ENCODE results near the gene PRR7.

PRR7 gene

GRCh38 chr5:177486256-177486655 lies 39.6 kb downstream of the PRR7 start:
- TF ChIP-seq CTCF (IDR thresholded peaks at IDR 0.05; ENCODE audit: extremely low read depth, insufficient read depth, missing control alignments): no peak
- no peak for DNase-seq (ENCODE audit: low spot score)
- in situ Hi-C loops (cut with MboI; ENCODE audit: low pct_unique_long_range_greater_than_20kb, low sequenced_read_pairs, unreplicated experiment): no loop called here

- DNase-seq (ENCODE audit: low spot score): no peak
- TF ChIP-seq CTCF (IDR thresholded peaks at IDR 0.05; ENCODE audit: extremely low read depth, insufficient read depth, missing control alignments): no peak
- in situ Hi-C loops (cut with MboI; ENCODE audit: low pct_unique_long_range_greater_than_20kb, low sequenced_read_pairs, unreplicated experiment): no loop called here
Observed at GRCh38 chr5:177487144-177487543, 40.5 kb downstream of the PRR7 start.

- in situ Hi-C loops (cut with MboI; ENCODE audit: low pct_unique_long_range_greater_than_20kb, low sequenced_read_pairs, unreplicated experiment): no loop called here
- no peak for DNase-seq (ENCODE audit: low spot score)
- no peak for TF ChIP-seq CTCF (IDR thresholded peaks at IDR 0.05; ENCODE audit: extremely low read depth, insufficient read depth, missing control alignments)
Observed at GRCh38 chr5:177487975-177488374, 41.4 kb downstream of the PRR7 start.

GRCh38 chr5:177489119-177489716 lies 42.6 kb downstream of the PRR7 start:
- DNase-seq (ENCODE audit: low spot score): no peak
- TF ChIP-seq CTCF (IDR thresholded peaks at IDR 0.05; ENCODE audit: extremely low read depth, insufficient read depth, missing control alignments): peak; percentile 11
- in situ Hi-C loops (cut with MboI; ENCODE audit: low pct_unique_long_range_greater_than_20kb, low sequenced_read_pairs, unreplicated experiment): no loop called here

GRCh38 chr5:177490311-177490991 lies 43.8 kb downstream of the PRR7 start:
- TF ChIP-seq CTCF (IDR thresholded peaks at IDR 0.05; ENCODE audit: extremely low read depth, insufficient read depth, missing control alignments): no peak
- peak; percentile 35 for DNase-seq (ENCODE audit: low spot score)
- in situ Hi-C loops (cut with MboI; ENCODE audit: low pct_unique_long_range_greater_than_20kb, low sequenced_read_pairs, unreplicated experiment): no loop called here

- in situ Hi-C loops (cut with MboI; ENCODE audit: low pct_unique_long_range_greater_than_20kb, low sequenced_read_pairs, unreplicated experiment): no loop called here
- TF ChIP-seq CTCF (IDR thresholded peaks at IDR 0.05; ENCODE audit: extremely low read depth, insufficient read depth, missing control alignments): no peak
- peak; percentile 30 for DNase-seq (ENCODE audit: low spot score)
Observed at GRCh38 chr5:177490992-177491391, 44.4 kb downstream of the PRR7 start.

Data from GM13977 (cell line).